ENCODE data around the gene NAIF1. TPM values are rescaled to one million over a fixed set of nuclear protein-coding genes. Genes with fewer than 3 reads are reported as not detected.
A peak's percentile ranks its signal among the peaks of the same experiment; 100 is the strongest.

NAIF1 gene
- total and polyA plus RNA-seq, 10 of the 15 experiments (the other 5 are each of a cell fraction or from before 2014, with no cell fraction given), result 2.4 to 14.2 (median 7.1) TPM

GRCh38 chr9:128081056-128081455 is 13.9 kb upstream of the NAIF1 start:
- Histone ChIP-seq H3K4me3 (no peak overlapping the region), H3K27ac (ENCODE audit: control insufficient read depth, insufficient read depth) (peak overlapping the region; percentile 16), H3K9ac (ENCODE audit: control insufficient read depth, insufficient read depth, low read length) (peak overlapping the region; percentile 1; the same call in 1 of the 2 replicates), H3K9me3 (replicated peaks; ENCODE audit: control insufficient read depth, insufficient read depth, low read length) (no peaks in the 10 kb centered on the region; the same call in 2 of the 3 replicates), H4K20me1 (ENCODE audit: control insufficient read depth, insufficient read depth) (no peaks in the 10 kb centered on the region), H3K79me2 (ENCODE audit: control insufficient read depth, insufficient read depth, low read length) (peaks cover 45% of the 10 kb centered on the region), H3K36me3 (ENCODE audit: control insufficient read depth in 2 of 2, insufficient read depth in 2 of 2, low read length in 1 of 2) (peaks cover 0 to 6% of the 10 kb centered on the region in 2 experiments; a peak in 3 of 4 replicates), H3K4me1 (ENCODE audit: control insufficient read depth, insufficient read depth, low read length) (peaks cover 30% of the 10 kb centered on the region), H3K4me2 (ENCODE audit: control insufficient read depth, insufficient read depth) (no peak overlapping the region), H3K27me3 (replicated peaks in 1 of 2; ENCODE audit: control insufficient read depth in 2 of 2, insufficient read depth in 2 of 2, low read length in 1 of 2) (no peaks in the 10 kb centered on the region), H2AFZ (ENCODE audit: control insufficient read depth, low read depth, low read length) (no peak overlapping the region)
- in situ Hi-C loops (cut with MboI) (no loop called here), intact Hi-C loops (cut with micrococcal nuclease; ENCODE audit: unreplicated experiment) (no loop called here)
- CTCF ChIA-PET, result interaction anchor here (0.6 to 6.6 kb wide), 6 partner anchors 9 to 47 kb away, joined by 3 to 33 read pairs (median 10); no protein-coding TSS in a partner anchor
- ATAC-seq, result peak; percentile 37; the same call in 1 of the 3 replicates
- no TSS peak for BruUV-seq (replicated peaks)
- TF ChIP-seq NFYB (IDR thresholded peaks at IDR 0.05; ENCODE audit: insufficient read depth, low read depth, low read length) (no peak), EED (IDR thresholded peaks at IDR 0.05; ENCODE audit: low read depth) (0 out of 2 replicates have a peak, but pooled peaks have one; percentile 32), BHLHE40 (IDR thresholded peaks at IDR 0.05; ENCODE audit: borderline replicate concordance in 1 of 2, low read depth in 2 of 2, low read length in 1 of 2) (no peak), ZNF207 (IDR thresholded peaks at IDR 0.05; ENCODE audit: borderline replicate concordance) (no peak), TCF12 (IDR thresholded peaks at IDR 0.05; ENCODE audit: low read depth, low read length) (peak; percentile 67; the same call in 1 of the 2 replicates), YBX1 (IDR thresholded peaks at IDR 0.05) (no peak), TCF3 (IDR thresholded peaks at IDR 0.05; ENCODE audit: borderline replicate concordance, insufficient read depth, low read depth, low read length) (peak; percentile 43; the same call in 1 of the 2 replicates), PKNOX1 (IDR thresholded peaks at IDR 0.05) (no peak), PBX3 (IDR thresholded peaks at IDR 0.05; ENCODE audit: insufficient replicate concordance, low read depth, low read length) (peak; percentile 19), CREM (IDR thresholded peaks at IDR 0.05; ENCODE audit: low read depth) (no peak), ZSCAN29 (IDR thresholded peaks at IDR 0.05) (no peak), MLLT1 (IDR thresholded peaks at IDR 0.05) (no peak), MEF2B (IDR thresholded peaks at IDR 0.05; ENCODE audit: partially characterized antibody, poor library complexity, severe bottlenecking) (no peak), POLR2A (IDR thresholded peaks at IDR 0.05; ENCODE audit: low read depth, low read length) (no peak)
- DNase-seq (ENCODE audit: low read depth, low spot score), result no peak
- WGBS (ENCODE audit: insufficient coverage, insufficient replicate concordance, low lambda C conversion rate, missing lambda C conversion rate), result 43% methylated on average over 3 of the region's 3 CpGs
- POLR2A ChIA-PET, result interaction anchor here (0.9 to 1.5 kb wide), 3 partner anchors 8 to 13 kb away, joined by 3 to 7 read pairs (median 4); partner anchors contain the start of gene SLC25A25
- SMC1A ChIA-PET (ENCODE audit: uncharacterized antibody, unreplicated experiment), result interaction anchor here (1.5 to 1.8 kb wide), 2 partner anchors 8 to 13 kb away, joined by 5 to 6 read pairs; no protein-coding TSS in a partner anchor
- no peak for FAIRE-seq
- RAD21 ChIA-PET (ENCODE audit: unreplicated experiment), result interaction anchor here (0.7 to 2.1 kb wide), 2 partner anchors 8 to 13 kb away, joined by 3 to 5 read pairs; partner anchors contain the start of gene SLC25A25
